Nephron progenitor cell (in vitro differentiated cells): ENCODE results near the gene CD70.
"Not testable (repeated sequence)": the region's sequence is repeated elsewhere in the genome, so short reads cannot be mapped to it uniquely, and the experiment has no call there.

Source experiments
- DNase-seq: peaks from one replicate; pipeline ENCODE4 v3.0.0; 2021
- H3K27ac Mint-ChIP-seq: 2 replicates; pipeline ENCODE4 v1.8.0; 2021; ENCODE audit warnings: mild to moderate bottlenecking, moderate library complexity, mixed read lengths
- H3K27me3 Mint-ChIP-seq: 2 replicates; pipeline ENCODE4 v1.8.0; 2021; ENCODE audit warnings: mild to moderate bottlenecking, low read depth, mixed read lengths; ENCODE audit not compliant: poor library complexity
- H3K36me3 Mint-ChIP-seq: 2 replicates; pipeline ENCODE4 v1.8.0; 2021; ENCODE audit warnings: low read depth, mixed read lengths
- H3K4me1 Mint-ChIP-seq: 2 replicates; pipeline ENCODE4 v1.8.0; 2021; ENCODE audit warnings: mixed read lengths
- H3K4me3 Mint-ChIP-seq: 2 replicates; pipeline ENCODE4 v1.8.0; 2021; ENCODE audit warnings: mild to moderate bottlenecking, moderate library complexity, mixed read lengths
- H3K9me3 Mint-ChIP-seq: 2 replicates; pipeline ENCODE4 v1.8.0; 2021; ENCODE audit warnings: mild to moderate bottlenecking, moderate library complexity, mixed read lengths
- TF ChIP-seq, protein P1 (sequence below): fragments of 200-600 bp; sonication (generic); IDR thresholded peaks from 2 replicates; pipeline ENCODE4 v1.5.0; 2021; ENCODE audit warnings: antibody characterized with exemption

Gene CD70

DNA sequence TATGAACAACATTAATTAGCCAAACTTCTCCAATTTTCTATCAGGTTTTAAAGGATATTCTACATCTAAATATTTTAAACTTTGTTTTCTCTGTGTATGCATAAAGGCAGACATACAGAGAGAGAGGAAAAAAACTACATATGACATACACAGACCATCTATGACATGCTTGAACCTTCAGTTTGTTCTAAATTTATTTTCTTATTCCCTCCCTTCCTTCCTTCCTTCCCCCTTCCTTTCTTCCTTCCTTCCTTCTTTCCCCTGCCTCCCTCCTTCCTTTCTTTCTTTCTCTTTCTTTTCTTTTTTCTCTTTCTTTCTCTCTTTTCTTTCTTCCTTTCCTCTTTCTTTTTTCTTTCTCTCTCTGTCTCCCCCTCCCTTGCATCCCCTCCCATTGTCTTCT lies 35.8 kb upstream of the CD70 start:
- Mint-ChIP-seq H3K27me3 (peaks cover 9% of the 10 kb centered on the region), H3K4me3 (no peak overlapping the region), H3K9me3 (peaks cover 70% of the 10 kb centered on the region), H3K36me3 (no peaks in the 10 kb centered on the region), H3K27ac (no peak overlapping the region), H3K4me1 (no peaks in the 10 kb centered on the region)
- no peak for DNase-seq
- TF ChIP-seq, protein P1, sequence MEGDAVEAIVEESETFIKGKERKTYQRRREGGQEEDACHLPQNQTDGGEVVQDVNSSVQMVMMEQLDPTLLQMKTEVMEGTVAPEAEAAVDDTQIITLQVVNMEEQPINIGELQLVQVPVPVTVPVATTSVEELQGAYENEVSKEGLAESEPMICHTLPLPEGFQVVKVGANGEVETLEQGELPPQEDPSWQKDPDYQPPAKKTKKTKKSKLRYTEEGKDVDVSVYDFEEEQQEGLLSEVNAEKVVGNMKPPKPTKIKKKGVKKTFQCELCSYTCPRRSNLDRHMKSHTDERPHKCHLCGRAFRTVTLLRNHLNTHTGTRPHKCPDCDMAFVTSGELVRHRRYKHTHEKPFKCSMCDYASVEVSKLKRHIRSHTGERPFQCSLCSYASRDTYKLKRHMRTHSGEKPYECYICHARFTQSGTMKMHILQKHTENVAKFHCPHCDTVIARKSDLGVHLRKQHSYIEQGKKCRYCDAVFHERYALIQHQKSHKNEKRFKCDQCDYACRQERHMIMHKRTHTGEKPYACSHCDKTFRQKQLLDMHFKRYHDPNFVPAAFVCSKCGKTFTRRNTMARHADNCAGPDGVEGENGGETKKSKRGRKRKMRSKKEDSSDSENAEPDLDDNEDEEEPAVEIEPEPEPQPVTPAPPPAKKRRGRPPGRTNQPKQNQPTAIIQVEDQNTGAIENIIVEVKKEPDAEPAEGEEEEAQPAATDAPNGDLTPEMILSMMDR = no peak

DNA sequence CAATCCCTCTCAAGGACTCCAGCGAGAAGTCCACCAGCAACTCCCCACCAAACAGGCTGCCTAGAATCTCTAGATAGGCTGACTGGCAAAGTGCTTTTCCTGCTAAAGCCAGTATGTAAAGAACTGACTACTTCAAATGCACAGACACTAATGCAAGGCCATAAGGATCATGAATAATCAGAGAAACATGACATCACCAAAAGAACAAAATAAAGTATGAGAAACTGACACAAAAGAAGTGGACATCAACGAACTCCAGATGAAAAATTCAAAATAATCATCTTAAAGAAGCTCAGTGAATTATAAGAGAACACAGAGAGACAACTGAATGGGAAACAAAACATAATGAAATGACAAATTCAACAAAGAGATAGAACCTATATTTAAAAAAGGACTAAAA lies 26.4 kb upstream of the CD70 start:
- TF ChIP-seq, protein P1 = no peak
- peaks cover 17% of the 10 kb centered on the region for H3K27me3 Mint-ChIP-seq
- peaks cover 48% of the 10 kb centered on the region for H3K9me3 Mint-ChIP-seq
- H3K36me3 Mint-ChIP-seq = no peaks in the 10 kb centered on the region
- no peak for DNase-seq
- H3K27ac Mint-ChIP-seq = no peak overlapping the region
- H3K4me1 Mint-ChIP-seq = no peaks in the 10 kb centered on the region
- no peak overlapping the region for H3K4me3 Mint-ChIP-seq

DNA sequence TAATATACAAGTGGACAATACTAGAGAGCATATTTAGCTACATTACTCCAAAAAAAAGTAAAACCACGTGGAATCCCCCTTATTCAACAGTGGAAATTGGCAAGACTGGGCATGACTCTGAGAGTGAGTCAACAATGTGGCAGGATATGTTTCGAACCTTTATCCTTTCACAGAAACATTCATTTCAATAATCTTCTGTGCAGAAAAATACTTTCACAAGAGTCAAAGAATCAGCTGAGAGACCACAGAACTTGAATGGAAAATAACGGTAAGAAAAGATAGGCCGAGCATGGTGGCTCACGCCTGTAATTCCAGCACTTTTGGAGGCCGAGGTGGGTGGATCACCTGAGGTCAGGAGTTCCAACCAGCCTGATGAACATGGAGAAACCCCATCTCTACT lies 25.1 kb upstream of the CD70 start:
- Mint-ChIP-seq H3K9me3 (peaks cover 55% of the 10 kb centered on the region), H3K4me1 (no peaks in the 10 kb centered on the region), H3K36me3 (no peaks in the 10 kb centered on the region), H3K27me3 (peaks cover 18% of the 10 kb centered on the region), H3K4me3 (no peak overlapping the region), H3K27ac (no peak overlapping the region)
- no peak for DNase-seq
- TF ChIP-seq, protein P1 = no peak

DNA sequence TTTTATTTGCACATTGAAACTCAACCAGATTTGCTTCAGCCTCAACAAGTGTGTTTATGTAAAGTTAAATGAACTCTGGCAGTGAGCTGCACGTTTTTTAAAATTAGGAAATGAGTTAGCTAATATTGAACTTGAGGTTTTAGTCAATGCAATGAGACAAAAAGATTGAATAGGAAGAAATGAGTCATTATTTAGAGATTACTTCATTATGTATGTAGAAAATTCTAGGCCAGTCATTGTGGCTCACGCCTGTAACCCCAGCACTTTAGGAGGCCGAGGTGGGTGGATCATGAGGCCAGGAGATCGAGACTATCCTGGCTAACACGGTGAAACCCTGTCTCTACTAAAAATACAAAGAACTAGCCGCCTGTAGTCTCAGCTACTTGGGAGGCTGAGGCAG lies 22.8 kb upstream of the CD70 start:
- Mint-ChIP-seq H3K4me1 (no peaks in the 10 kb centered on the region), H3K27me3 (peaks cover 28% of the 10 kb centered on the region), H3K27ac (no peak overlapping the region), H3K4me3 (no peak overlapping the region), H3K9me3 (peaks cover 55% of the 10 kb centered on the region), H3K36me3 (no peaks in the 10 kb centered on the region)
- TF ChIP-seq, protein P1 = no peak
- no peak for DNase-seq

DNA sequence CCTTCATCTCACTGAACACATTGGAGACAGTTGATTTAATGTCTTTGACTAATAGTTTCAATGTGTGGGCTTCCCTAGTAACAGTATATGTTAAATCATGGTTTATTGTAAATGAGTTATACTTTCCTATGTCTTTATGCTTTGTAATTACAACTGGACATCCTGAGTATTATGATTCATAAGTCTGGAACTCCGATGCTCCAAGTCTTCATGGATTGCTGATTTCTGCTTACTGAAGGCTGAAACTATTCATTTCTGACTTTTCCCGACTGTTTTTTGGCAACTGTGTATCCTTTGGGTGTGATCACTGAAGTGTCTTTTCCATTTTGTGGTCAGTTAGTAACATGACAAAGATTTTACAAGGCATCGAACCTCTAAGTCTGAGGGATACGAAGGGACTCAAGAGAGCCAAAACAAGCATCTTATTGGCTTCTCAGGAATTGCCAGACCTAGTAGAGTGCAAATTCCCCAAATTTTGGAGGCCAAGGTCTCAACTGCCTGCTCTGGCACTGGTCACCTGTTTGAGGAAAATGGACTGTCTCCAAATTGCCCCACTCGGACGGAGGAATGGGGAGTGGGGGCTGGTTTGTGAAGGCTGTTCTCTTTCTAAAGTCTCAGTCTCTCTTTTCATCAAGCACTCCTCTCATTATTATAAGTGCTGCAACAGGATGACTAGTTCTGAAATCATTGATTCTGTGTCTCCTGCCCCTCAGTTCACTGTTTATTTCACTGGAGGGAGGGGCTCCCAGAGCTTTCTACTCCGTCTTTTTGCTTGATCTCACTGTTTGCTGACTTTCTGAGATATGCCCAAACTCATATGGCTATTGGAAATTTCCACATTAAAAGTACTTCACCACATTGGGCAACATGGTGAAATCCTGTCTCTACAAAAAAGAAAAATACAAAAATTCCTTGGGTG lies 20.2 kb upstream of the CD70 start:
- Mint-ChIP-seq H3K36me3 (no peaks in the 10 kb centered on the region), H3K4me1 (no peaks in the 10 kb centered on the region), H3K27ac (no peak overlapping the region), H3K9me3 (peaks cover 37% of the 10 kb centered on the region), H3K27me3 (peaks cover 30% of the 10 kb centered on the region), H3K4me3 (no peak overlapping the region)
- no peak for DNase-seq
- TF ChIP-seq, protein P1 = no peak

DNA sequence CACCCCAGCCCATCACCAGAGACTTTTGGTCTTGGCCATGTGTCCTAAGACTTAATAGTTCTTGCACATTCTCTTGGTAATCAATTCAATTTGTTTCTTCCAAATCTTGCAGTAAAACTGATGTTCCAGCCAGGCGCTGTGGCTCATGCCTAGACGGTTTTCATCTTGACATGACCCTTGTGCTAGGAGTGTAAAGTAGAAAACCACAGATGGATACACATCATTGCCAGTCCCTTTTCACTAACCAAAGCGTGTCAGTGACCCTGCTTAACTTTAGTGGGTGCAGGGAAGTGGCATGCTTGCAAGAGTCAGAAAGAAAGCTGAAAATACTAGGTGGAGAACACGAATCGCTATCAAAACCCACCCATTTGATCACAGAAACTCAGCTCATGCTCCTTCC lies 18.0 kb upstream of the CD70 start:
- H3K27me3 Mint-ChIP-seq = peaks cover 26% of the 10 kb centered on the region
- H3K36me3 Mint-ChIP-seq = no peaks in the 10 kb centered on the region
- peaks cover 37% of the 10 kb centered on the region for H3K9me3 Mint-ChIP-seq
- no peaks in the 10 kb centered on the region for H3K4me1 Mint-ChIP-seq
- H3K27ac Mint-ChIP-seq = no peak overlapping the region
- TF ChIP-seq, protein P1 = no peak
- no peak overlapping the region for H3K4me3 Mint-ChIP-seq
- no peak for DNase-seq

DNA sequence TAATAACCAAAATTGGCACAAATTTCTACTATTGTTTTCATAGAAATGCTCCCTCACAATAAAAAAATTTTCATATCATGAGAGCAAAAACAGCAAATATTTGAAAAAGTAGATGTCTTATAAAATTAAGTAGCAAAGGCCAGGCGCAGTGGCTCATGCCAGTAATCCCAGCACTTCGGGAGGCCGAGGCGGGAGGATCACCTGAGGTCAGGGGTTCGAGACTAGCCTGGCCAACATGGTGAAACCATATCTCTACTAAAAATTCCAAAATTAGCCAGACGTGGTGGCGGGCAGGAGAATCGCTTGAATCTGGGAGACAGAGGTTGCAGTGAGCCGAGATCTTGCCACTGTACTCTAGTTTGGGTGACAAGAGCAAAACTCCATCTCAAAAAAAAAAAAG lies 17.2 kb upstream of the CD70 start:
- not testable (repeated sequence) for H3K4me1 Mint-ChIP-seq, DNase-seq, H3K27ac Mint-ChIP-seq, H3K4me3 Mint-ChIP-seq, H3K36me3 Mint-ChIP-seq
- Mint-ChIP-seq H3K9me3 (peaks cover 32% of the 10 kb centered on the region), H3K27me3 (peaks cover 28% of the 10 kb centered on the region)

DNA sequence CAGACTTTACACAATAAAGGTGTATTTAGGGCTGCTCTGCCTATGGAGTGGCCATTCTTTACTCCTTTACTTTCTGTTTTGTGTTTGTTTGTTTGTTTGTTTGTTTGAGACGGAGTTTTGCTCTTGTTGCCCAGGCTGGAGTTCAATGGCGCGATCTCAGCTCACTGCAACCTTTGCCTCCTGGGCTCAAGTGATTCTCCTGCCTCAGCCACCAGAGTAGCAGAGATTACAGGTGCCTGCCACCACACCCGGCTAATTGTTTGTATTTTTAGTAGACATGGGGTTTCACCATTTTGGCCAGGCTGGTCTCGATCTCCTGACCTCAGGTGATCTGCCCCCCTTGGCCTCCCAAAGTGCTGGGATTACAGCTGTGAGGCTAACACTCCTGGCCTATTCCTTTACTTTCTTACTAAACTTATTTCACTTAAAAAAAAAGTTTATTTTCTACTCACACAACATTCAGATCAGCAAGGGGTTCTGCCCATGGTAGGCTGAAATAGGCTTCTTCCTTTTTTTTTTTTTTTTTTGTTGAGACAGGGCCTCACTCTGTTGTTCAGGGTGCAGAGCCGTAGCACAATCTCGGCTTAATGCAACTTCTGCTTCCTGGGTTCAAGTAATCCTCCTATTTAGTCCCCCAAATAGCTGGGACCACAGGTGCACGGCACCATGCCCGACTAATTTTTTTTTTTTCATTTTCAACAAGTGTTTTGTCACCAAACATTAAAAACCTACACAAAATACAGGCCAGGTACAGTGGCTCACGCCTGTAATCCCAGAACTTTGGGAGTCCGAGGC lies 15.5 kb upstream of the CD70 start:
- H3K4me3 Mint-ChIP-seq, H3K36me3 Mint-ChIP-seq, DNase-seq, H3K27ac Mint-ChIP-seq, H3K4me1 Mint-ChIP-seq: not testable (repeated sequence)
- H3K9me3 Mint-ChIP-seq = peaks cover 29% of the 10 kb centered on the region
- peaks cover 26% of the 10 kb centered on the region for H3K27me3 Mint-ChIP-seq
